Islet precursor cell (in vitro differentiated cells): Measurements from ENCODE around the gene MMUT.
"Not testable (repeated sequence)": the region's sequence is repeated elsewhere in the genome, so short reads cannot be mapped to it uniquely, and the experiment has no call there.

ENCODE experiments used
- DNase-seq: peaks from one replicate; pipeline ENCODE4 v3.0.0-alpha.2; 2018

MMUT gene

GRCh38 chr6:49462927-49463611, at the start of gene MMUT, which contains the start of gene CENPQ:
Gene MMUT, minus strand, starts transcription at chr6:49463253. Its CDS starts 3,787 bp downstream, at chr6:49459466.
Gene CENPQ, plus strand, starts transcription at chr6:49463370. Its CDS starts 6,807 bp downstream, at chr6:49470177.
- DNase-seq, result peak; percentile 98

DNA sequence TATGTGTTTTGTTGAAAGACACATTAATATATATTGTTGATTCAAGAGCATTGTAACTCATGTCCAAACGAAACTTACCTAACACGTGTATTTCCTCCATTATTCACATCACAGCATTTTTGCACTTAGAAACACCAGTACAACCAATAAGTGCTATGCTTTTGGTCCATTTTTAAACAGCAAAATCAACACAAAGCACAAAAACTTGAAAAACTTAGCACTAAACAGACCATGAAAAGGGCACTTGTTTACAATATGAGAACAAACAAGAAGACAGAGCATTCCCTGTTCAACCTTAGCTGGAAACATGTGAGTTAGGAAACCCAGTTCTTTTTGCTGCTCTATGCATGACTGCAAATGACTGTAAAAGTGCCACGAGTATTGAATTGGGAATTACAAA, 46.3 kb upstream of the MMUT start:
- DNase-seq, result no peak

DNA sequence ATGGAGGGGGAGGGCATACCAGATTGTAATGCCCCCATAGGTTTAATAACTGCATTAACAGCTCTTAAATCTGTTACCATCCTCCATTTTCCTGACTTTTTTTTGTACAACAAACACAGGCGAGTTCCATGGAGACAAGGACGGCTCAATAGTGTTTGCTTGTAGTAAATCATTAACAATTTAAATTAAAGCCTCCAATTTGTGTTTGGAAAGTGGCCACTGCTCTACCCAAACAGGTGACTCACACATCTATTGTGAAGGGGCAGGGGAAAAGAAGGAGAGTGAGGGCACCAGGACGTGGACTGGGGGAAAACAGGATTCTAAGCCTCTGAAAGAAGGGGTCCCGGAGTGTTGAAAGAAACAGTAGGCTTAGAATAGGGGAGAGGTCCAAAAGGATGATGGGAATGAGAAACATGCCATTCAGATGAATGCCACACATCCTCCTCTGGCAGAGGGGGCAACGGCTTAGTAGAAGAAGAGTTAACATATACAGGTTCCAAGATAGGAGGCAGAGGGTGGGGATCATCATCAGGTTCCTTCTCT, 43.6 kb upstream of the MMUT start:
- no peak for DNase-seq

DNA sequence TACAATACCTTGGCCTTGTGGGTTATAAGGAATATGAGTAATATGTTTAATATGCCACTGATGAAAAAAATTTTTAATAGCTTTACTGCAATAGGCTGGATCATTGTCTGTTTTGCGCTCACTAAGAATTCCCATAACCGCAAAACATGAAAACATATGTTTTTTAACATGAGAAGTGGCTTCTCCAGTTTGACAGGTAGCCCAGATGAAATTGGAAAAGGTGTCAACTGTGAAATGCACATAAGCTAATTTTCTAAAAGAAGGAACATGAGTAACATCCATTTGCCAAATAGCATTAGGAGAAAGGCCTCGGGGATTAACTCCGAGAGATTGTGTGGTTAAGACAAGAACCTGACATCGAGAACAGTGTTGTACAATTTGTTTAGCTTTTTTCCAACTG, 41.6 kb upstream of the MMUT start:
- DNase-seq, result no peak

DNA sequence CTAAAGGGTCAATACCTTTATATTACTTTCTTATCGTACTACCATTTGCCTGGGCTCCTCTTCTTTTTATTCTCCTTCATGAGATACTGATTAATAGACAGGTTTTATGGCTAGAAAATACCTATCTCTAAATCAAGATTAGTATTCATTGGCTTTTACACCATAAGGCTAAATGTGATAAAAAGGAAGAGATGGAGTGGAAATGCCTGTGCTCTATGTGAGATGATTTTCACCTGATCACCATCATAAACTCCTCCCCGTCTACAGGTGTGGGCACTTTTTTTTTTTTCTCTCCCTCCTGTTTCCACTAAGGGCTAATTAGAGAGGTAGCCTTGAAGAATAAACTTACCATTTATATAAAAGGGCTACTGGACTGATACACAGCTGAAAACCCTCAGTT, 36.6 kb upstream of the MMUT start, which contains the start of gene GLYATL3:
Gene GLYATL3, plus strand, starts transcription at position 301 of the 400 bp plus-strand sequence. CDS start 12,068 bp downstream, outside the sequence.
- no peak for DNase-seq

DNA sequence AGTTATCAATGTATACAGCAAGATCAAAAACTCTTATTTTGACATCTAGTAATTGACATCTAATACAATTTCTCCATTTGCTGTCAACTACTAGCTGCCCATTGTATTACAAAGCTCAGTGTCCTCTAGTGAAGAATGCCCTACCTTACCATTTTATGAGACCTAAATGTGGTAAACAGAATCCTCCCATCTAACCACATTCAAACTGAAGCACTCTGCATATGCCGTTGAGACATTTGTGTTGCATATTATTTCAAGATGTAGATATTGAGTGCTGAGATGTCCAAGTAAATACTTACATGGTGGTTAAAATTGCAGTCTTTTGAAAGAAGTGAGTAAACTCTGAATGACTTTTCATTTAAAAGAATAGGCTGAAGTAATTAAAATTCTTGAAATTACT, 36.1 kb upstream of the MMUT start:
- no peak for DNase-seq

DNA sequence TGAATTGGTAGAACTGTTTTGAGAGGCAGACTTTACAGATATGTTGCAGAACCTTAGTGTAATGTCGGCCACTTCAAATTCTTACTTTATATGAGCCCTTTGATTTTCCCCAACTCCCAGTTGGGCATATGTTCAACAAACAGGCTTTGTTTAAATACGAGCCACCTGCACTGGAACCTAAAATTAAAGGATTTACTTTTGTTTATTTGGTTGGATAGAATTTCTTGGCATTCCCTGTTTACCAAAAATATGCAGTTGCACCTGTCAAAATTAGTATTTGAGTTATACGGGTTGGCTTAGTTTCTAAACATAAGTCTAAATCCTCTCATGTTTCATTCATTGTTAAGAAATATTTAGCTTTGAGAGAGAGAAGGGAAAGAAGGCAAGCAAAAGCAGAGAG, 34.3 kb upstream of the MMUT start:
- DNase-seq, result no peak

DNA sequence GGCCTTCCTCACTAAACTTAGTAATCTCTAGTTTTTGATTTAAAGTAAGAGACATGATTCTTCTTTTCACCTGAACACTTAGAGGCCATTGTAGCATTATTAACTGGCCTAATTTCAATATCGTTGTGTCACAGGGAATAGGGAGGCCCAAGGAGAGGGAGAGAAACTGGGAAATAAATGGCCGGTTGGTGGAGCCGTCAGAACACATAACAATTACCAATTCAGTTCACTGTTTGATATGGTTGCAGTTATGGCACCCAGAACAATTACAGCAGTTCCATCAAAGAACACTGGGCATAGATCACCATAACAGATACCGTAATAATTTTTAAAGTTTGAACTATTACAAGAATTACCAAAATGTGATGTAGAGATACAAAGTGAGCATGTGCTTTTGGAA, 27.6 kb upstream of the MMUT start:
- no peak for DNase-seq

- not testable (repeated sequence) for DNase-seq
These were observed 20.3 kb upstream of the MMUT start for GRCh38 chr6:49483380-49483779.

- DNase-seq, result not testable (repeated sequence)
These were observed 18.8 kb upstream of the MMUT start for GRCh38 chr6:49481846-49482245.

DNA sequence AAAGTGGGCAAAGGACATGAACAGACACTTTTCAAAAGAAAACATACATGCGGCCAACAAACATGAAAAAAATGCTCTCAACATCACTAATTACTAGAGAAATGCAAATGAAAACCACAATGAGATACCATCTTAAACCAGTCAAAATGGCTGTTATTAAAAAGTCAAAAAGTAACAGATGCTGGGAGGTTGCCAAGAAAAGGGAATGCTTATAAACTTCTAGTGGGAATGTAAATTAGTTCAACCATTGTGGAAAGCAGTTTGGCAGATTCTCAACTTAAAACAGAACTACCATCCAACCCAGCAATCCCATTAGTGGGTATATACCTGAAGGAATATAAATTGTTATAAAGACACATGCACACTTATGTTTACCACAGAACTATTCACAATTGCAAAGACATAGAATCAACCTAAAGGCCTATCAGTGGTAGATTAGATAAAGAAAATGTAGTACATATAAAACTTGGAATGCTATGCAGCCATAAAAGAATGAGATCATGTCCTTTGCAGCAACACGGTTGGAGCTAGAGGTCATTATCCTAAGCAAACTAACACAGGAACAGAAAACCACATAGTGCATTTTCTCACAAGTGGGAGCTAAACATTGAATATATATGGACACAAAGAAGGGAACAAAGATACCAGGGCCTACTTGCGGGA, 16.4 kb upstream of the MMUT start:
- DNase-seq, result no peak

DNA sequence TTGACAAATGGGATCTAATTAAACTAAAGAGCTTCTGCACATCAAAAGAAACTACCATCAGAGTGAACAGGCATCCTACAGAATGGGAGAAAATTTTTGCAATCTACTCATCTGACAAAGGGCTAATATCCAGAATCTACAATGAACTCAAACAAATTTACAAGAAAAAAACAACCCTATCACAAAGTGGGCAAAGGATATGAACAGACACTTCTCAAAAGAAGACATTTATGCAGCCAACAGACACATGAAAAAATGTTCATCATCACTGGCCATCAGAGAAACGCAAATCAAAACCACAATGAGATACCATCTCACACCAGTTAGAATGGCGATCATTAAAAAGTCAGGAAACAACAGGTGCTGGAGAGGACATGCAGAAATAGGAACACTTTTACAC, 13.5 kb upstream of the MMUT start:
- DNase-seq, result not testable (repeated sequence)

- DNase-seq, result no peak
These were observed 5.0 kb upstream of the MMUT start for GRCh38 chr6:49468042-49468441.

DNA sequence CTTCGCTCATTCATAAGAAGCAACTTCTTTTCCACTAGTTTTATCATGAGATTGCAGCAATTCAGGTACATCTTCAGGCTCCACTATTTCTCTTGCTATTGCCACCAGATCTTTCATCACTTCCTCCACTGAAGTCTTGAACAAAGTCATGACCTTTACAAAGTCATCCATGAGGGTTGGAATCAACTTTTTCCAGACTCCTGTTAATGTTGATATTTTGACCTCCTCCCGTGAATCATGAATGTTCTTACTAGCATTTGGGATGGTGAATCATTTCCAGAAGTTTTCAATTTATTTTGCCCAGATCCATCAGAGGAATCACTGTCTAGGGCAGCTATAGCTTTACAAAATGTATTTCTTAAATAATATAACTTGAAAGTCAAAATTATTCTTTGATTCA, 1.6 kb upstream of the MMUT start:
- DNase-seq, result no peak

GRCh38 chr6:49463612-49463967, 537 bp upstream of the MMUT start:
- DNase-seq, result no peak

DNA sequence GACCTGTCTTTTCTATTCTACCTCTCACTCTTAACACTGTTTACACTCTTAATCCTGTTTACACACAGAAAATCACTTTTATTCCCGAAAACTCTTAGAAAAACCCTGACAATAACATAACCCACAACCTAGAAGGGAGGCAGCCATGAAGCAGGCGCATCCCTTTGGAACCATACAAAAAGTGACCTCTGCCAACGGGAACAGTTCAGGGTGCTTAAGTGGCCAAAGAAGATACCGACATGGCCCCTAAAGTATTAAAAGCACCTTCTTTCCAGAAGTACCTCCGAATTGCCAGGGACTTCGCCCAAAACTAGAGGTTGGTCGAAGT, 490 bp downstream of the MMUT start:
- DNase-seq, result no peak

DNA sequence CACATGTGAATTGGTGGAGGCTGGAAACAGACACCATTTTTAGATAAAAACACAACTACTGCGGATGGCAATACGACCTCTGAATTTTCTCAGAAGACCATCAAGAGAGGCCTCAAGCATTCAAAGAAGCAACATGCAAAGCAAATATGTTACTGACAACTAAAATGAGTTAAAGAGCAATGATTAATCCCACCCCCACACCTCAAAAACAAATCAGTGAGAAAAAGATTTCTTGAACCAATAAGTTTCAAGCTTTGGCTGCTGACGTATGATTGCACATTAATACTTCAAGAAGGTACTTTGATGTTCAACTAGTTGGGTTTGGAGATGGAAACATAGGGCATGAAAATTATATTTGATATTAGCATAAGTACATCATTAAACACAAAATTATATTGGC, 982 bp downstream of the MMUT start:
- DNase-seq, result no peak

GRCh38 chr6:49457771-49458170, 5.3 kb downstream of the MMUT start:
- DNase-seq, result no peak

- no peak for DNase-seq
These were observed 8.0 kb downstream of the MMUT start for GRCh38 chr6:49454787-49455709.

DNA sequence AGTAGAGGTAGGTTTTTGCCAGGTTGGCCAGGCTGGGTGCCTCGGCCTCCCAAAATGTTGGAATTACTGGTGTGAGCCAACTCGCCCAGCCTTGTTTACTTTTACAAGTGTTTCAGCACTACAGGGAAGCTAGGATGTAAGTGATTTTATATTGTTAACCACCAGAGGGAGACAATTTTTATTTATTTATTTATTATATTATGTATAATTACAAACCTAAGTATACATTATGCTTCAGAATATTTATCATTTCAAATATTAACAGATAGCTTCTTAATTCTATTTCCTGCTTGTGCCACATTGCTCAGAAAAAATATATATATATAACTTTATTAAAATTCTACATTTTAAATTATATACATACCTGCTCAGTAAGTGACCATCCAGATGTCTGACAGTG, 9.8 kb downstream of the MMUT start:
- DNase-seq, result no peak

- DNase-seq, result no peak
These were observed 32.2 kb downstream of the MMUT start for GRCh38 chr6:49430866-49431265.

DNA sequence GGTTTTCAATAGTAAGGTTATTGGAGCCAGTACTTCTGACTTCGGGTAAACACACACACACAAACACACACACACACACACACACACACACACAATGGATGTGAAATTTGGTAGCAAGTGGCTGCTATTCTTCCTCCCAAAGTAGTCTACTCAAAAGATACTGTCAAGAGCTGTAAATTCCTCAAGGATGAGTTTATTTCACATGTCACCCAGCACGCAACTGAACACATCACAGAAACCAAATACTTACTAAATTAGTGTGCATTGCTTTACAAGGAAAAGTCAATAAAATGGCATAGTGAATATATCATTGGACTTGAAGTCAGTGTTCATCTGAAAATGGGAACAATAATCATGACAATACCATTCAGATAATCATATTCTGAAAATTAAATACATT, 32.9 kb downstream of the MMUT start:
- DNase-seq, result no peak

GRCh38 chr6:49423817-49424216, 39.2 kb downstream of the MMUT start:
- DNase-seq, result no peak
